Measurements from ENCODE around the gene ATP5F1E.

Gene ATP5F1E

DNA sequence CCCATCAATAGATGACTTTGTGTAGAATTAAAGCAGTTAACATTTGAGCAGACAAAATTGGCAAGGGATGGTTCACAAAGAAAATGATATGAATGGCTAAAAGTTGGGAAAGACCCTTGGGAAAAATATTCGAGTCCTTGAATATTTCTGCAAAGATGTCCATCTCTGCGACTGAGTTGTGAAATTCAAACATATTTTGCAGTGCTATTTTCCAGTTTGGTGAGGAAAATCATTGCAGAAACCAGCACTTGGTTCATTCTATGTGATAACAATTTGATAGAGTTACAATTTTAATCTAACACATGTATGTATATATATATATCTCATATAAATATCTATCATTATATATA lies 16.5 kb upstream of the ATP5F1E start:
- Histone ChIP-seq H3K14ac (ENCODE audit: low read length in 2 of 2) (no peak overlapping the region), H4K8ac (ENCODE audit: low read length) (no peak overlapping the region), H4K91ac (ENCODE audit: low read length) (no peak overlapping the region), H2BK120ac (ENCODE audit: low read depth, low read length) (no peak overlapping the region), H3K18ac (ENCODE audit: low read depth in 1 of 2, low read length in 2 of 2) (no peak overlapping the region), H2BK12ac (ENCODE audit: low read length in 2 of 2) (no peak overlapping the region), H3K9me3 (ENCODE audit: control insufficient read depth, low read length) (no peaks in the 10 kb centered on the region), H2AFZ (ENCODE audit: low read depth, low read length) (no peak overlapping the region), H2AK5ac (ENCODE audit: low read length, severe bottlenecking) (no peak overlapping the region), H3K27ac (ENCODE audit: low read length, poor library complexity, severe bottlenecking) (no peak overlapping the region), H3K23ac (ENCODE audit: low read length in 2 of 2) (no peak overlapping the region), H3K4me2 (ENCODE audit: low read length, poor library complexity, severe bottlenecking) (no peak overlapping the region), H2BK15ac (ENCODE audit: low read depth, poor library complexity, severe bottlenecking) (no peak overlapping the region), H3K4ac (ENCODE audit: low read depth in 1 of 2, low read length in 2 of 2) (no peak overlapping the region), H3K9ac (ENCODE audit: low read length) (peak overlapping the region; percentile 60), H3K4me1 (ENCODE audit: control insufficient read depth, insufficient read depth, low read depth, low read length) (no peaks in the 10 kb centered on the region), H3K36me3 (ENCODE audit: control insufficient read depth in 1 of 2, insufficient read depth in 2 of 2, low read depth in 1 of 2, low read length in 2 of 2) (no peaks in the 10 kb centered on the region), H3K4me3 (ENCODE audit: insufficient read depth in 1 of 2, low read depth in 1 of 2, low read length in 2 of 2) (peak overlapping the region in 1 of 2 experiments; percentile 73), H3K79me1 (replicated peaks; ENCODE audit: low read length, poor library complexity, severe bottlenecking) (no peaks in the 10 kb centered on the region), H3K27me3 (ENCODE audit: control insufficient read depth in 1 of 2, insufficient read depth in 1 of 2, low read length in 2 of 2) (peaks cover 7 to 13% of the 10 kb centered on the region in 2 experiments), H2BK5ac (ENCODE audit: low read depth, low read length, poor library complexity, severe bottlenecking) (no peak overlapping the region)
- WGBS, result 75% methylated on average over 2 of the region's 2 CpGs
- DNase-seq, result no peak

DNA sequence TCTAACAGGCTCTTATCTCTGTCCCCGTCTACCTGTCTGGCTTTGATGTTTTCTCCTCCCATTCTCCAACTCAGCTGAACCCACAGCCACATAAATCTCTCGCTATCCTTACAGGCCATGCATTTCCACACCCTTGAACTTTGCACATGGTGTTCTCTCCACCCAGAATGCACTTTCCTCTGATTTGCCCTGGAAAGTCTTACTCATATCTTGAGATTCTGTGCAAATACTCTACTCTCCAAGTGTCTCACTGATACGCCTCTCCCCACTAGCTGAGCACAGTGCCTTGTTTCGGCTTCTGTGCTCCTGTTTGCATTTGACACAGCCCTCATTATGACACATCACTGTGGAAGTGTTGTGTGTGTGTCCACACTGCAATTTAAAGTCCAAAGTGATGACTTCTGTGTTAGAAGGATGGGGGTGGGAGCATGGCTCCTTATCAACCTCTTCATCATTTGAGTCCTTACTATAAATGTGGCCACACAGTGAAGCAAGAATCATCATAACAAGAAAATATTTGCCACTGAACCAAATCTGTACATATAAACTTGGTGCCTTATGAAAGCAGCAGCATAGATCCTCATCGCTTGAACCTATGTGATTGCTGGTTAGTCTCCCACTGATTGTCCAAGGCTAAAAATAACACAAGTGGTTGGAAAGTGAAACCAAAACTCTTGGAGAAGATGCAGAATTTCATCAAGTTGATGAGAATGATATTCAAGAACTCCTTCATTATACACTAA lies 16.0 kb upstream of the ATP5F1E start:
- peak; percentile 67 for DNase-seq

GRCh38 chr20:59046862-59047261 lies 14.7 kb upstream of the ATP5F1E start:
- no peak overlapping the region for H3K14ac ChIP-seq (ENCODE audit: low read length in 2 of 2)
- H3K79me1 ChIP-seq (replicated peaks; ENCODE audit: low read length, poor library complexity, severe bottlenecking), result no peaks in the 10 kb centered on the region
- peaks cover 5% of the 10 kb centered on the region for H3K4me1 ChIP-seq (ENCODE audit: control insufficient read depth, insufficient read depth, low read depth, low read length)
- H3K27ac ChIP-seq (ENCODE audit: low read length, poor library complexity, severe bottlenecking), result no peak overlapping the region
- no peak overlapping the region for H4K8ac ChIP-seq (ENCODE audit: low read length)
- no peaks in the 10 kb centered on the region for H3K9me3 ChIP-seq (ENCODE audit: control insufficient read depth, low read length)
- H2AFZ ChIP-seq (ENCODE audit: low read depth, low read length), result no peak overlapping the region
- no peak overlapping the region for H2BK12ac ChIP-seq (ENCODE audit: low read length in 2 of 2)
- H2BK120ac ChIP-seq (ENCODE audit: low read depth, low read length), result no peak overlapping the region
- H3K9ac ChIP-seq (ENCODE audit: low read length), result no peak overlapping the region
- H3K27me3 ChIP-seq (ENCODE audit: control insufficient read depth in 1 of 2, insufficient read depth in 1 of 2, low read length in 2 of 2), result peaks cover 7 to 11% of the 10 kb centered on the region in 2 experiments
- no peak overlapping the region for H4K91ac ChIP-seq (ENCODE audit: low read length)
- H3K36me3 ChIP-seq (ENCODE audit: control insufficient read depth in 1 of 2, insufficient read depth in 2 of 2, low read depth in 1 of 2, low read length in 2 of 2), result no peaks in the 10 kb centered on the region
- no peak overlapping the region for H2BK5ac ChIP-seq (ENCODE audit: low read depth, low read length, poor library complexity, severe bottlenecking)
- WGBS, result 97% methylated on average over 3 of the region's 3 CpGs
- no peak overlapping the region for H3K4me3 ChIP-seq (ENCODE audit: insufficient read depth in 1 of 2, low read depth in 1 of 2, low read length in 2 of 2)
- H3K18ac ChIP-seq (ENCODE audit: low read depth in 1 of 2, low read length in 2 of 2), result no peak overlapping the region
- DNase-seq, result no peak
- H3K4me2 ChIP-seq (ENCODE audit: low read length, poor library complexity, severe bottlenecking), result no peak overlapping the region
- H3K23ac ChIP-seq (ENCODE audit: low read length in 2 of 2), result no peak overlapping the region
- H2BK15ac ChIP-seq (ENCODE audit: low read depth, poor library complexity, severe bottlenecking), result no peak overlapping the region
- H3K4ac ChIP-seq (ENCODE audit: low read depth in 1 of 2, low read length in 2 of 2), result no peak overlapping the region
- H2AK5ac ChIP-seq (ENCODE audit: low read length, severe bottlenecking), result no peak overlapping the region

More for the DNA sequence above, 16.0 kb upstream of the ATP5F1E start:
- H3K23ac ChIP-seq (ENCODE audit: low read length in 2 of 2), result no peak overlapping the region
- H2BK15ac ChIP-seq (ENCODE audit: low read depth, poor library complexity, severe bottlenecking), result no peak overlapping the region
- no peak overlapping the region for H3K18ac ChIP-seq (ENCODE audit: low read depth in 1 of 2, low read length in 2 of 2)
- H3K9me3 ChIP-seq (ENCODE audit: control insufficient read depth, low read length), result no peaks in the 10 kb centered on the region
- 79% methylated on average over 5 of the region's 5 CpGs for WGBS
- peak overlapping the region in 1 of 2 experiments; percentile 73 for H3K4me3 ChIP-seq (ENCODE audit: insufficient read depth in 1 of 2, low read depth in 1 of 2, low read length in 2 of 2)
- no peak overlapping the region for H2AFZ ChIP-seq (ENCODE audit: low read depth, low read length)
- H3K14ac ChIP-seq (ENCODE audit: low read length in 2 of 2), result no peak overlapping the region
- H3K27ac ChIP-seq (ENCODE audit: low read length, poor library complexity, severe bottlenecking), result no peak overlapping the region
- peaks cover 2% of the 10 kb centered on the region for H3K4me1 ChIP-seq (ENCODE audit: control insufficient read depth, insufficient read depth, low read depth, low read length)
- H3K27me3 ChIP-seq (ENCODE audit: control insufficient read depth in 1 of 2, insufficient read depth in 1 of 2, low read length in 2 of 2), result peaks cover 7 to 13% of the 10 kb centered on the region in 2 experiments
- no peaks in the 10 kb centered on the region for H3K79me1 ChIP-seq (replicated peaks; ENCODE audit: low read length, poor library complexity, severe bottlenecking)
- no peak overlapping the region for H4K8ac ChIP-seq (ENCODE audit: low read length)
- H2AK5ac ChIP-seq (ENCODE audit: low read length, severe bottlenecking), result no peak overlapping the region
- H3K4me2 ChIP-seq (ENCODE audit: low read length, poor library complexity, severe bottlenecking), result no peak overlapping the region
- no peak overlapping the region for H4K91ac ChIP-seq (ENCODE audit: low read length)
- no peak overlapping the region for H3K4ac ChIP-seq (ENCODE audit: low read depth in 1 of 2, low read length in 2 of 2)
- H2BK5ac ChIP-seq (ENCODE audit: low read depth, low read length, poor library complexity, severe bottlenecking), result no peak overlapping the region
- H3K36me3 ChIP-seq (ENCODE audit: control insufficient read depth in 1 of 2, insufficient read depth in 2 of 2, low read depth in 1 of 2, low read length in 2 of 2), result no peaks in the 10 kb centered on the region
- H2BK12ac ChIP-seq (ENCODE audit: low read length in 2 of 2), result no peak overlapping the region
- H2BK120ac ChIP-seq (ENCODE audit: low read depth, low read length), result no peak overlapping the region
- peak overlapping the region; percentile 60 for H3K9ac ChIP-seq (ENCODE audit: low read length)

DNA sequence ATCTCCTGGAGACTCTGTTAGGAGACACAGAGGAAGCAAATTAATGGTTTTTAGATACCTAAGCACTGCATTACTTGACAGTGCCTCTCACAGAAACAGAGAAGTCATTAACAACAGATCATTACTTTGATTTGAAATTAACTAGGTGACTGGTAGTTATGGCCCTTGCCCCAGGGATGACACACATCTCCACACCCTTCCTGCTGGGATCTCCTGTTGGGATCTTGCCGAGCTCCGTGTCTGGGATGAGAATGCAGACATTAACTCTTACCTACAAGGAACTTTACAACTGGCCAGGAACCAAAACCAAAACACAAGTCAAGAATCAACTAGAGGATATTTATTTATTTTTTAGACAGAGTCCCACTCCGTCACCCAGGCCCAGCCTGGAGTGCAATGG lies 12.7 kb upstream of the ATP5F1E start:
- Histone ChIP-seq H3K9ac (ENCODE audit: low read length) (no peak overlapping the region), H3K9me3 (ENCODE audit: control insufficient read depth, low read length) (no peaks in the 10 kb centered on the region), H3K14ac (ENCODE audit: low read length in 2 of 2) (no peak overlapping the region), H3K27me3 (ENCODE audit: control insufficient read depth in 1 of 2, insufficient read depth in 1 of 2, low read length in 2 of 2) (peaks cover 0 to 4% of the 10 kb centered on the region in 2 experiments), H3K79me1 (replicated peaks; ENCODE audit: low read length, poor library complexity, severe bottlenecking) (no peaks in the 10 kb centered on the region), H2BK15ac (ENCODE audit: low read depth, poor library complexity, severe bottlenecking) (no peak overlapping the region), H3K18ac (ENCODE audit: low read depth in 1 of 2, low read length in 2 of 2) (no peak overlapping the region), H3K4ac (ENCODE audit: low read depth in 1 of 2, low read length in 2 of 2) (no peak overlapping the region), H2AK5ac (ENCODE audit: low read length, severe bottlenecking) (no peak overlapping the region), H3K27ac (ENCODE audit: low read length, poor library complexity, severe bottlenecking) (no peak overlapping the region), H2BK120ac (ENCODE audit: low read depth, low read length) (no peak overlapping the region), H3K4me2 (ENCODE audit: low read length, poor library complexity, severe bottlenecking) (no peak overlapping the region), H4K8ac (ENCODE audit: low read length) (no peak overlapping the region), H4K91ac (ENCODE audit: low read length) (no peak overlapping the region), H2AFZ (ENCODE audit: low read depth, low read length) (no peak overlapping the region), H3K36me3 (ENCODE audit: control insufficient read depth in 1 of 2, insufficient read depth in 2 of 2, low read depth in 1 of 2, low read length in 2 of 2) (peaks cover 0 to 11% of the 10 kb centered on the region in 2 experiments), H3K4me1 (ENCODE audit: control insufficient read depth, insufficient read depth, low read depth, low read length) (peaks cover 5% of the 10 kb centered on the region), H3K23ac (ENCODE audit: low read length in 2 of 2) (no peak overlapping the region), H2BK12ac (ENCODE audit: low read length in 2 of 2) (no peak overlapping the region), H2BK5ac (ENCODE audit: low read depth, low read length, poor library complexity, severe bottlenecking) (no peak overlapping the region), H3K4me3 (ENCODE audit: insufficient read depth in 1 of 2, low read depth in 1 of 2, low read length in 2 of 2) (no peak overlapping the region)
- WGBS, result 74% methylated on average over 3 of the region's 3 CpGs
- no peak for DNase-seq
